Activated T-helper 1 cell treated with Interleukin-2 at 50 U/mL for 16 hours (primary cell): ENCODE measurements around the gene IL9R.
"Not testable (repeated sequence)": the region's sequence is repeated elsewhere in the genome, so short reads cannot be mapped to it uniquely, and the experiment has no call there.

Experiments used
- DNase-seq: peaks from one replicate; pipeline ENCODE4 v3.0.0-alpha.2; 2020; ENCODE audit warnings: low read depth

Gene IL9R

DNA sequence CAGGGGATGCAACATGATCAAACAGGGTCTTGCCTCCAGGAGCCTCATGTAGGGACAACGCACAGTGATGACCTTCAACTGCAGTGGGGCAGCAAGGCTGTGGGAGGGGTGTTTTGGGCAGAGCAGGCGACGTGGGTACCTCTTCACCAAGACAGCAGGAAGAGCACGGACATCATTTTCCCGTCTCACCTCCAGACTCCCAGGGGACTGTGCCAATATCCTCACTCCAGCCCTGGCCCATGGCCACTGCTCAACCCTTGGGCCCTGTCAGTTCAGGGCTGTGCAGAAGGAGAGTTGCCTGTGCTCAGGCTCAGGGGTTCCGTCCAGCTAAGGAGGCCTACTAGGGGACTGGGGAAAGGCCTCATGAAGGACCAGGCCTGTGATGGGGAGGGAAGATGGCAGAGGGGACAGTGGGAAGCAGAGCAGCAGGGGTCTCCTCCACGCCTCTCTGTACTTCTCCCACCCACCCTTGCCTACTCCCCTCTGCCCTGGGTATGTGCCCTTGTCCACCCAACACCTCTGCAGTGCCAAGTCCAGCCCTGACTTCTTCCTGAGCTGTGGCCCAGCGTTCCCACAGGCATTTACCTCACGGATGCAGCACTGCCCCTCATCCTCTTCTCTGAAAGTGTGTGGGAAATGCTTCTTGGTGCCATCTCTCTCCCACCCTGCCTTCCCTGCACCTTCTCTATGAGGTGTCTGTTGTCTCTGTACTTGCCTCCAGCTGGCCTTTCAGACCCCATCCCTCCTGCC is 1.4 kb downstream of the IL9R start:
- no peak for DNase-seq

DNA sequence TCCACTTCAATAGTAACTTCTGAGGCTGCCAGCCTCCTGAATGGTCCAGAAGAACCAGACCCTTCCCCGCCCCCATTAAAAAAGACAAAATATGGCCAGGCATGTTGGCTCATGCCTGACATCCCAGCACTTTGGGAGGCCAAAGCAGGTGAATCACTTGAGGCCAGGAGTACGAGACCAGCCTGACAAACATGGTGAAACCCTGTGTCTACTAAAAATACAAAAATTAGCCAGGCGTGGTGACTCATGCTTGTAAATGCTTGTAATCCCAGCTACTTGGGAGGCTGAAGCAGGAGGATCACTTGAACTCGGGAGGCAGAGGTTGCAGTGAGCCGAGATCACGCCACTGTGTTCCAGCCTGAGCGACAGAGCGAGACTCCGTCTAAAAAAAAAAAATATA is 2.3 kb downstream of the IL9R start:
- not testable (repeated sequence) for DNase-seq

DNA sequence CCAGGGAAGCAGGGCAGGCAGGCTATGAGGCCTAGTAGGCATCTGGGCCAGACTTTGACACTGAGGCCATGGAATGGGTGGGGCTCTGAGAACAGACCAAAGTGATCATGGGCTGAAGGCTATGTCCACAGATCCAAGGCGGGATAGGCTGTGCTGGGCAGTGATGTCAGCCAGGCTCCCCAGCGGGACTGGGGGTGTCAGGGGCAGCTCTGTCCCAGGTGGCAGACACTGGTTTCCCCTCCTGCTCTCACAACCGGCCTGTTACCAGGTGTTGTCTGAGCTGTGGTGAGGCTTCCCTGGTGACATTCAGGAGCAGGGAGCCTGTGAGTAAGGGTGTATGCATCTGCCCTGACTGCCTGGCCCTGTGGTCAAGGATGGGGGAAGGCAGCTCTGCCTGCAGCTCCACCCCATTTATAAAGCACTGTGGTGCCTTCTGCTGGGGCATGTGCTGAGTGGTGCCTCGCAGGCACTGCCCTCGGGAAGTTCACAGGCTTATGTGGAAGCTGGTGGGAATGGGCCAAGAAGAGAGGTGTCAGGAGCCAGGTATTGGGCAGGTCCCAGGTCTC is 2.9 kb downstream of the IL9R start:
- DNase-seq: no peak

DNA sequence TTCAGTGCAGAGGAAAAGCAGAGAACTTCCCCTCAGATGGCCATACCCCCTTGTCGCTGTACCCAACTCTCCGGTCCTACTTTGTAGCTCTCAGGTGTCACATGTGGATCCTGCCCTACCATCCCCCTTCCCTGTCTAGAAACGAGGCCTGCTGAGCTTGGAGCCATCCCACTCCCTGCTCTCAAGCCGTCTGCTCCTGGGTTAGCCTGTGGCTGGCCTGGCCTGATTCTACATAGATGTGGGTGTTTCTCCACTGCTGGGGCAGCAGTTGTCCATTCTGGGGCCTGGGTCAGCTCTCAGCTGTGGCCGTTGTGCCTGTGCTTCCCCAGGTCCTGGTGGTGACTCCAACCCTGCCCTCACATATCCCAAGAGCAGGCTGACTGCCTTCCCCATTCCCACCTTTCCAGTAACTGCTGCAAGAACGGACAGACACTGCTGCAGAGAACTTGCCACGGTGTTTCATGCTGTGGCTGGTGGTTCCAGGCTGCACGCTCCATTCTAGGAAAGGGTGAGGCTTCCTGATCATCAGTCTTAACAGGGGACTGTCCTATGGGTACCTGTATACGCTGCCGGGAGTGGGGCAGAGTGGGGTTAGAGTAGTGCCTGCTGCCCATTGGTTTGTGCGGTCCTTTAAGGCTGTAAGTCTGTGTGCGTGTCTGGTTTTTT is 3.6 kb downstream of the IL9R start:
- no peak for DNase-seq

GRCh38 chrX:156001667-156002021 is 4.1 kb downstream of the IL9R start:
- no peak for DNase-seq

GRCh38 chrX:156002507-156002906 is 5.0 kb downstream of the IL9R start:
- DNase-seq: no peak

- DNase-seq: no peak
Observed at GRCh38 chrX:156003486-156004185, 6.1 kb downstream of the IL9R start.

- DNase-seq: no peak
Observed at GRCh38 chrX:156004256-156004655, 6.8 kb downstream of the IL9R start.

DNA sequence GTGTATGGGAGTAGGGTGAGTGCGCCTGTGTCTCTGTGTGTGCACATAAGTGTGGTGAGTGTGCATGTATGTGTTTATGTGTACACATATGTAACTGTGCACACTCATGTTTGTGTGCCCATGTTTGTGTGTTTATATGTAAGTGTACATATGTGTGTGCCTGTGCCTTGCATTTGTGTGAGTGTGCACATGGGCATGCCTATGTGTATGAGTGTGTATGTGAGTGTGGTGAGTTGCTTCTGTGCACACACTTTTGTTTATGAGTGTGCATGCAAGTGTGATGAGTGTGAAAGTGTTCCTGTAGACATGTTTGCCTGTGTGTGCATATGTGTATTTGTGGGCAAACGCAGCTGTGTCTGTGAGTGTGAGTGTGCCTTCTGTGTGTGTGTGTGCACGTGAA is 7.2 kb downstream of the IL9R start:
- no peak for DNase-seq

GRCh38 chrX:156005144-156005543 is 7.6 kb downstream of the IL9R start:
- no peak for DNase-seq

DNA sequence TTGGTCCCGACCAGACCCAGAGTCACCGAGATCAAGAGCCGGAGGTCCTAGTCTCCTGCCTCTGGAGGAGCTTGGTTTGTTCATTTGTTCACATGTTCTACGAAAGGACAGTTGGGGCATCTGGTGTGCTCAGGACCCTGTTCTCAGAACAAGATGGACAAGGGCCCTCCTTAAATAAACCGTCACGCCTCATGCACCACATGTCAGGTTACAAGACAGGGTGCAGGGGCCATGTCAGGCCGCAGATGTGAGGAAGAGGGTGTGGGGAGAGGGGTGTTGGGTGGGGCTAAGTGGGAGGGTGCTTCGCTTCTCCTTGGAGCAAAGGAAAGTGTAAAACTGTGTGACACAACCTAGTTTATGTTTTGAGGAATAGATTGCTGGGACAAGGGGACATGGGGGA is 9.0 kb downstream of the IL9R start:
- DNase-seq: not testable (repeated sequence)

DNA sequence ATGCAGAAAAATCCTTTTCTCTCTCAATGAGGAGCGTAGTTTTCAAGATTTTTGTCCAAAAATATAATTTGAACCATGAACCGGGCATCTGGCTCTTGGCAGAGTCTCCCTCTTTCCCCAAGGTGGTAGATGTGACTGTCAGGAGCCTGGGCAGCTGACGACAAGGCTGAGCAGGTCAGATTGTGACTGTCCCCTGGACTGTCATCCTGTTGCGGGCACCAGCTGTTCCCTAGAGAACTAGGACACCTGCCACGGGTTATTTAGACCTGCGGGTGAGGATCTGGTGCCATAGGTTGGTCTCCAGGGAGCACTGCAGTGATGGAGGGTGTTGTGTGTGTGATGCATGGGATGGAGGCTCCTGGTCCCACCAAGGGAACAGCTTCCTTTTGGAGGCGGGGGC is 10.9 kb downstream of the IL9R start:
- not testable (repeated sequence) for DNase-seq

DNA sequence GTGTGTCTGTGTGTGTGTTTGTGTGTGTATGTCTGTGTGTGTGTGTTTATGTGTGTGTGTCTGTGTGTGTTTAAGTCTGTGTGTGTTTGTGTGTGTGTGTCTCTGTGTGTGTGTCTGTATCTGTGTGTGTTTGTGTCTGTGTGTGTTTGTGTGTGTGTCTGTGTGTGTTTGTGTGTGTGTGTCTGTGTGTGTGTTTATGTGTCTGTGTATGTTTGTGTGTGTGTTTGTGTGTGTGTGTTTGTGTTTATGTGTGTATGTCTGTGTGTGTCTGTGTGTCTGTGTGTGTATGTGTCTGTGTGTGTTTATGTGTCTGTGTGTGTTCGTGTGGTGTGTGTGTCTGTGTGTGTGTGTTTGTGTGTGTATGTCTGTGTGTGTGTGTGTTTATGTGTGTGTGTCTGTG is 11.4 kb downstream of the IL9R start:
- DNase-seq: no peak

DNA sequence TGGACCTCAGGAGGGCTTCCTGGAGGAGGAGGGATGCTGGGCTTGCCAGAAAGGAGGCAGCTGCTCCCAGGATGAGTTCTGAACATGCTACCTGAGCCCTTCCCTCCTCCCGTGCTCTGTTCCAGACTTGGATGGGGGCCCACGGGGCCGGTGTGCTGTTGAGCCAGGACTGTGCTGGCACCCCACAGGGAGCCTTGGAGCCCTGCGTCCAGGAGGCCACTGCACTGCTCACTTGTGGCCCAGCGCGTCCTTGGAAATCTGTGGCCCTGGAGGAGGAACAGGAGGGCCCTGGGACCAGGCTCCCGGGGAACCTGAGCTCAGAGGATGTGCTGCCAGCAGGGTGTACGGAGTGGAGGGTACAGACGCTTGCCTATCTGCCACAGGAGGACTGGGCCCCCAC is 12.2 kb downstream of the IL9R start:
- not testable (repeated sequence) for DNase-seq

GRCh38 chrX:156013286-156013953 is 15.9 kb downstream of the IL9R start:
- DNase-seq: not testable (repeated sequence)

- not testable (repeated sequence) for DNase-seq
Observed at GRCh38 chrX:156019846-156020245, 22.4 kb downstream of the IL9R start.

DNA sequence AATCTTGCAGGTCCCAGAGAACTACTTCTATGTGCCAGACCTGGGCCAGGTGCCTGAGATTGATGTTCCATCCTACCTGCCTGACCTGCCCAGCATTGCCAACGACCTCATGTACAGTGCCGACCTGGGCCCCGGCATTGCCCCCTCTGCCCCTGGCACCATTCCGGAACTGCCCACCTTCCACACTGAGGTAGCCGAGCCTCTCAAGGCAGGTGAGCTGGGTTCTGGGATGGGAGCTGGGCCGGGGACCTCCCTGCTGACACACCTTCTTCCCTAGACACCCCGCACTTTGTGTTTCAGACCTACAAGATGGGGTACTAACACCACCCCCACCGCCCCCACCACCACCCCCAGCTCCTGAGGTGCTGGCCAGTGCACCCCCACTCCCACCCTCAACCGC is 25.5 kb downstream of the IL9R start:
- not testable (repeated sequence) for DNase-seq

GRCh38 chrX:156024949-156025492 is 27.5 kb downstream of the IL9R start:
- DNase-seq: not testable (repeated sequence)

- not testable (repeated sequence) for DNase-seq
Observed at GRCh38 chrX:156028653-156029237, 31.2 kb downstream of the IL9R start.

DNA sequence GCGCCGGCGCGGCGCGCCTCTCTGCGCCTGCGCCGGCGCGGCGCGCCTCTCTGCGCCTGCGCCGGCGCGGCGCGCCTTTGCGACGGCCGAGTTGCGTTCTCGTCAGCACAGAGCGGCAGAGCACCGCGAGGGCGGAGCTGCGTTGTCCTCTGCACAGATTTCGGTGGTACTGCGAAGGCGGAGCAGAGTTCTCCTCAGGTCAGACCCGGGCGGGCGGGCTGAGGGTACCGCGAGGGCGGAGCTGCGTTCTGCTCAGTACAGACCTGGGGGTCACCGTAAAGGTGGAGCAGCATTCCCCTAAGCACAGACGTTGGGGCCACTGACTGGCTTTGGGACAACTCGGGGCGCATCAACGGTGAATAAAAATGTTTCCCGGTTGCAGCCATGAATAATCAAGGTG is 31.8 kb downstream of the IL9R start:
- DNase-seq: not testable (repeated sequence)

- DNase-seq: not testable (repeated sequence)
Observed at GRCh38 chrX:156029707-156030442, 32.4 kb downstream of the IL9R start.
